COR-L47 (cell line): Measurements from ENCODE around the gene NKX1-2.

ENCODE experiments used
- DNase-seq: peaks from one replicate; lab custom pipeline; 2025; lab: John Stamatoyannopoulos, UW

NKX1-2 gene

GRCh38 chr10:124415210-124415609, 34.6 kb downstream of the NKX1-2 start:
- DNase-seq, result no peak

- DNase-seq, result no peak
These were observed 35.8 kb downstream of the NKX1-2 start for GRCh38 chr10:124414076-124414475.

GRCh38 chr10:124409696-124410095, 40.1 kb downstream of the NKX1-2 start:
- no peak for DNase-seq

GRCh38 chr10:124408357-124408756, 41.5 kb downstream of the NKX1-2 start:
- DNase-seq, result no peak

- no peak for DNase-seq
These were observed 42.4 kb downstream of the NKX1-2 start for GRCh38 chr10:124407456-124407855.

- DNase-seq, result peak; percentile 42
These were observed 46.3 kb downstream of the NKX1-2 start for GRCh38 chr10:124403548-124403947.

GRCh38 chr10:124402273-124402672, 47.6 kb downstream of the NKX1-2 start:
- DNase-seq, result no peak

- DNase-seq, result no peak
These were observed 48.2 kb downstream of the NKX1-2 start for GRCh38 chr10:124401633-124402032.
